HCT116 (cell line): ENCODE measurements around the gene TLR3.
A peak's percentile ranks its signal among the peaks of the same experiment; 100 is the strongest.

Source experiments
- CTCF ChIP-seq, 3 experiments: fragments of 200-600 bp in 1 of 3; sonication (generic) in 1 of 3; IDR thresholded peaks in 2 of 3; conservative IDR thresholded peaks in 1 of 3; 2 replicates each; pipeline ENCODE4 v1.5.1; 2012 to 2017; ENCODE audit warnings: low read depth in 2 of 3, low read length in 2 of 3, antibody characterized with exemption in 1 of 3, borderline replicate concordance in 1 of 3, control low read depth in 1 of 3, mild to moderate bottlenecking in 1 of 3, mixed read lengths in 1 of 3, mixed run types in 1 of 3, moderate library complexity in 1 of 3; ENCODE audit not compliant: insufficient read depth in 1 of 3
- EZH2 ChIP-seq: fragments of 200-600 bp; sonication (generic); IDR thresholded peaks from 2 replicates; pipeline ENCODE4 v1.6.1; 2017; ENCODE audit warnings: antibody characterized with exemption, mixed run types
- EZH2phosphoT487 ChIP-seq: fragments of 200-600 bp; IDR thresholded peaks from 2 replicates; pipeline ENCODE4 v1.6.1; 2018; ENCODE audit warnings: antibody characterized with exemption, borderline replicate concordance
- FOSL1 ChIP-seq: IDR thresholded peaks from 2 replicates; pipeline ENCODE4 v1.6.1; 2012; ENCODE audit warnings: low read depth
- MAX ChIP-seq: IDR thresholded peaks from 2 replicates; pipeline ENCODE4 v1.6.1; 2012
- POLR2A ChIP-seq: IDR thresholded peaks from 2 replicates; pipeline ENCODE4 v1.7.0; 2011; ENCODE audit warnings: borderline replicate concordance; ENCODE audit not compliant: insufficient read depth, insufficient read length; ENCODE audit errors: extremely low read depth
- RAD21 ChIP-seq: IDR thresholded peaks from 2 replicates; pipeline ENCODE4 v1.6.1; 2012; ENCODE audit warnings: low read depth, mild to moderate bottlenecking
- SIN3A ChIP-seq: IDR thresholded peaks from 2 replicates; pipeline ENCODE4 v1.6.1; 2012; ENCODE audit warnings: low read depth
- YY1 ChIP-seq: IDR thresholded peaks from 2 replicates; pipeline ENCODE4 v1.6.1; 2011; ENCODE audit warnings: low read length, low read depth, moderate library complexity, mild to moderate bottlenecking; ENCODE audit not compliant: insufficient replicate concordance; ENCODE audit errors: extremely low read depth
- ZFX ChIP-seq: fragments of 450-650 bp; IDR thresholded peaks from 2 replicates; pipeline ENCODE4 v1.6.1; 2017
- TF ChIP-seq, protein P1 (sequence below): IDR thresholded peaks from 2 replicates; pipeline ENCODE4 v1.6.1; 2011; ENCODE audit warnings: mild to moderate bottlenecking, low read length, moderate library complexity; ENCODE audit not compliant: insufficient replicate concordance; ENCODE audit errors: extremely low read depth
- TF ChIP-seq, protein P2 (sequence below): IDR thresholded peaks from 2 replicates; pipeline ENCODE4 v1.6.1; 2012; ENCODE audit warnings: low read depth

DNA sequence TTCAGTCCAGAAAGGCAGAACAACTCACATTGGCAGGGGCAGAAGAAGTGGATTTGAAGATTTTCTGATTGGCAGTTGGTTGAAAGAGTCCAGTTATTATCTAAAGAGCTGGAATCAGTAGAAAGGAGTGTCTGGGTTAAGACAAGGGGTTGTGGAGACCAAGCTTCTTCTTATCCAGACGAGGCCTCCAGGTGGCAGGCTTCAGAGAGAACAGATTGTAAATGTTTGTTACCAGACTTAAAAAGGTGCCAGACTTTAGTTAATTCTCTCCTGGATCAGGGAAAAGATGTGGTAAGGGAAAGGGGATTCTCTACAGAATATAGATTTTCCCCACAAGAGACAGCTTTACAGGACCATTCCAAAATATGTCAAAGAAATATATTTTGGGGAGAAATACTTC lies 36.7 kb upstream of the TLR3 start:
- TF ChIP-seq CTCF (IDR thresholded peaks at IDR 0.05 in 2 of 3, conservative IDR thresholded peaks at IDR 0.05 in 1 of 3; ENCODE audit: borderline replicate concordance in 1 of 3, insufficient read depth in 1 of 3, low read depth in 2 of 3, low read length in 2 of 3) (0 out of 6 replicates have a peak, but pooled peaks of 2 of the 3 experiments have one; percentile 17 to 27), POLR2A (no peak), EZH2phosphoT487 (no peak), RAD21 (peak; percentile 16; the same call in 1 of the 2 replicates), FOSL1 (no peak), ZFX (no peak), EZH2 (no peak), SIN3A (no peak), YY1 (no peak), MAX (no peak)
- TF ChIP-seq, protein P1, sequence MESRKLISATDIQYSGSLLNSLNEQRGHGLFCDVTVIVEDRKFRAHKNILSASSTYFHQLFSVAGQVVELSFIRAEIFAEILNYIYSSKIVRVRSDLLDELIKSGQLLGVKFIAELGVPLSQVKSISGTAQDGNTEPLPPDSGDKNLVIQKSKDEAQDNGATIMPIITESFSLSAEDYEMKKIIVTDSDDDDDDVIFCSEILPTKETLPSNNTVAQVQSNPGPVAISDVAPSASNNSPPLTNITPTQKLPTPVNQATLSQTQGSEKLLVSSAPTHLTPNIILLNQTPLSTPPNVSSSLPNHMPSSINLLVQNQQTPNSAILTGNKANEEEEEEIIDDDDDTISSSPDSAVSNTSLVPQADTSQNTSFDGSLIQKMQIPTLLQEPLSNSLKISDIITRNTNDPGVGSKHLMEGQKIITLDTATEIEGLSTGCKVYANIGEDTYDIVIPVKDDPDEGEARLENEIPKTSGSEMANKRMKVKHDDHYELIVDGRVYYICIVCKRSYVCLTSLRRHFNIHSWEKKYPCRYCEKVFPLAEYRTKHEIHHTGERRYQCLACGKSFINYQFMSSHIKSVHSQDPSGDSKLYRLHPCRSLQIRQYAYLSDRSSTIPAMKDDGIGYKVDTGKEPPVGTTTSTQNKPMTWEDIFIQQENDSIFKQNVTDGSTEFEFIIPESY, result no peak
- TF ChIP-seq, protein P2, sequence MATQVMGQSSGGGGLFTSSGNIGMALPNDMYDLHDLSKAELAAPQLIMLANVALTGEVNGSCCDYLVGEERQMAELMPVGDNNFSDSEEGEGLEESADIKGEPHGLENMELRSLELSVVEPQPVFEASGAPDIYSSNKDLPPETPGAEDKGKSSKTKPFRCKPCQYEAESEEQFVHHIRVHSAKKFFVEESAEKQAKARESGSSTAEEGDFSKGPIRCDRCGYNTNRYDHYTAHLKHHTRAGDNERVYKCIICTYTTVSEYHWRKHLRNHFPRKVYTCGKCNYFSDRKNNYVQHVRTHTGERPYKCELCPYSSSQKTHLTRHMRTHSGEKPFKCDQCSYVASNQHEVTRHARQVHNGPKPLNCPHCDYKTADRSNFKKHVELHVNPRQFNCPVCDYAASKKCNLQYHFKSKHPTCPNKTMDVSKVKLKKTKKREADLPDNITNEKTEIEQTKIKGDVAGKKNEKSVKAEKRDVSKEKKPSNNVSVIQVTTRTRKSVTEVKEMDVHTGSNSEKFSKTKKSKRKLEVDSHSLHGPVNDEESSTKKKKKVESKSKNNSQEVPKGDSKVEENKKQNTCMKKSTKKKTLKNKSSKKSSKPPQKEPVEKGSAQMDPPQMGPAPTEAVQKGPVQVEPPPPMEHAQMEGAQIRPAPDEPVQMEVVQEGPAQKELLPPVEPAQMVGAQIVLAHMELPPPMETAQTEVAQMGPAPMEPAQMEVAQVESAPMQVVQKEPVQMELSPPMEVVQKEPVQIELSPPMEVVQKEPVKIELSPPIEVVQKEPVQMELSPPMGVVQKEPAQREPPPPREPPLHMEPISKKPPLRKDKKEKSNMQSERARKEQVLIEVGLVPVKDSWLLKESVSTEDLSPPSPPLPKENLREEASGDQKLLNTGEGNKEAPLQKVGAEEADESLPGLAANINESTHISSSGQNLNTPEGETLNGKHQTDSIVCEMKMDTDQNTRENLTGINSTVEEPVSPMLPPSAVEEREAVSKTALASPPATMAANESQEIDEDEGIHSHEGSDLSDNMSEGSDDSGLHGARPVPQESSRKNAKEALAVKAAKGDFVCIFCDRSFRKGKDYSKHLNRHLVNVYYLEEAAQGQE, result no peak
